Loucy (cell line): ENCODE results near the gene SCN9A.

Experiments
- CTCF ChIP-seq: fragments of 200-600 bp; sonication (generic); conservative IDR thresholded peaks from 2 replicates; pipeline ENCODE4 v1.5.1; 2014; ENCODE audit warnings: mild to moderate bottlenecking, antibody characterized with exemption, low read length
- EZH2phosphoT487 ChIP-seq: fragments of 200-600 bp; IDR thresholded peaks from 2 replicates; pipeline ENCODE4 v1.6.1; 2018; ENCODE audit warnings: antibody characterized with exemption, mild to moderate bottlenecking, moderate library complexity, borderline replicate concordance

- no peak for TF ChIP-seq CTCF
- TF ChIP-seq EZH2phosphoT487, result no peak
These were observed 218.2 kb downstream of the SCN9A start for GRCh38 chr2:166157578-166157977.
